ENCODE measurements around the gene CYP24A1.

DNA sequence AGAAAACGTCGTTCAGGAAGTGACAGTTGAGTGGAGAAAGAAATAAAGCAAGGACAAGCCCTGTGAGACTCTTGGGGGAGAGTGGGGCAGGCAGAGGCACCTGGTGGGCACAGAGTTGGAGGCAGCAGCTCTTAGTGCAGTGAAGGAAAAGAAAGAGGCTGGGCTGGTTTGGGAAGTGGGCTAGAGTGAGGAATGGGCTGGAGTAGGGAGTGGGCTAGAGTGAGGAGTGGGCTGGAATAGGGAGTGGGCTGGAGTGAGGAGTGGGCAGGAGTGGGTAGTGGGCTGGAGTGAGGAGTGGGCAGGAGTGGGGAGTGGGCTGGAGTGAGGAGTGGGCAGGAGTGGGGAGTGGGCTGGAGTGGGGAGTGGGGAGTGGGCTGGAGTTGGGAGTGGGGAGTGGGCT is 59.7 kb downstream of the CYP24A1 start:
- TF ChIP-seq, protein P1, sequence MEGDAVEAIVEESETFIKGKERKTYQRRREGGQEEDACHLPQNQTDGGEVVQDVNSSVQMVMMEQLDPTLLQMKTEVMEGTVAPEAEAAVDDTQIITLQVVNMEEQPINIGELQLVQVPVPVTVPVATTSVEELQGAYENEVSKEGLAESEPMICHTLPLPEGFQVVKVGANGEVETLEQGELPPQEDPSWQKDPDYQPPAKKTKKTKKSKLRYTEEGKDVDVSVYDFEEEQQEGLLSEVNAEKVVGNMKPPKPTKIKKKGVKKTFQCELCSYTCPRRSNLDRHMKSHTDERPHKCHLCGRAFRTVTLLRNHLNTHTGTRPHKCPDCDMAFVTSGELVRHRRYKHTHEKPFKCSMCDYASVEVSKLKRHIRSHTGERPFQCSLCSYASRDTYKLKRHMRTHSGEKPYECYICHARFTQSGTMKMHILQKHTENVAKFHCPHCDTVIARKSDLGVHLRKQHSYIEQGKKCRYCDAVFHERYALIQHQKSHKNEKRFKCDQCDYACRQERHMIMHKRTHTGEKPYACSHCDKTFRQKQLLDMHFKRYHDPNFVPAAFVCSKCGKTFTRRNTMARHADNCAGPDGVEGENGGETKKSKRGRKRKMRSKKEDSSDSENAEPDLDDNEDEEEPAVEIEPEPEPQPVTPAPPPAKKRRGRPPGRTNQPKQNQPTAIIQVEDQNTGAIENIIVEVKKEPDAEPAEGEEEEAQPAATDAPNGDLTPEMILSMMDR (IDR thresholded peaks at IDR 0.05) = no peak
- no peak for TF ChIP-seq POLR2A (IDR thresholded peaks at IDR 0.05)
